8988T (cell line): ENCODE data around the gene EPB41L1.

Experiments used
- DNase-seq: peaks from one replicate; pipeline ENCODE4 v3.0.0; 2011

Gene EPB41L1

DNA sequence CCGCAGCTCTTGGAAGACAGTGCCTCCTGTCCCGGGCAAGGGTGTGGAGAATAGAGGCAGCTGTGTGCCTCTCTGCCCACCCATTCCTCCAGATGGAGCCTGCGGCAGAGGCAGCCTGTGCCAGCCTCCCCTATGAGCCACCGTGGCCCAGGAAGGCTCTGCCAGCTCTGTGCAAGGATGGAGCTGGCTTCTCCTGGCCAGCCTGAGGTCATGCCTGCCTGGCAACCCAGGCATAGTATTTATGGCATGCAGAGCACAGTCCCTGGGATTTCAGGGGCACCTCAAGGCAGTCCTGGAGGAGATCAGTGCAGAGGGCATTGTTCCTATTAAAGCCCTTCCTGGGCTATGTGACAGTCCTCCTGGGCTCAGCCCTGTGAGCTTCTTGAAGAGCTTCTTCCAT lies 1.5 kb downstream of the EPB41L1 start:
- DNase-seq, result no peak

DNA sequence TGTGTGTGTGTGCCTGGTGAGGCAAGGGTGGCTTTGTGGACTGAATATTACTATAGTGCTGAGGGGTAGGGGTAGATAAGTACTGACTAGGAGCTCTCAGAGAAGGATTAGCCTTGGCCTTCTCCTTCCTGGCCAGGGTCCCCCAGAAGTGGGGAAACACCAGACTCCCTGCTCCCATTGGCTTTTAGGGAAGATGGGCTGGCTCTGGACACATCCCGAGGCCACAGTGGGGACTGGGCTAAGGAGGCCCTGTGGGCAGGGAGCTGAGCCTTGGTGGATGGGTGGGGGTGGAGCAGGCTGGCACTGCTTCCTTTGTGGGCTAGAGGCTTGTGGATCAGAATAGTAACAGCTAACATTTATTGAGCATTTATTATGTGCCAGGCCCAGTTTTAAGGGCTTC lies 3.1 kb downstream of the EPB41L1 start:
- DNase-seq, result no peak

DNA sequence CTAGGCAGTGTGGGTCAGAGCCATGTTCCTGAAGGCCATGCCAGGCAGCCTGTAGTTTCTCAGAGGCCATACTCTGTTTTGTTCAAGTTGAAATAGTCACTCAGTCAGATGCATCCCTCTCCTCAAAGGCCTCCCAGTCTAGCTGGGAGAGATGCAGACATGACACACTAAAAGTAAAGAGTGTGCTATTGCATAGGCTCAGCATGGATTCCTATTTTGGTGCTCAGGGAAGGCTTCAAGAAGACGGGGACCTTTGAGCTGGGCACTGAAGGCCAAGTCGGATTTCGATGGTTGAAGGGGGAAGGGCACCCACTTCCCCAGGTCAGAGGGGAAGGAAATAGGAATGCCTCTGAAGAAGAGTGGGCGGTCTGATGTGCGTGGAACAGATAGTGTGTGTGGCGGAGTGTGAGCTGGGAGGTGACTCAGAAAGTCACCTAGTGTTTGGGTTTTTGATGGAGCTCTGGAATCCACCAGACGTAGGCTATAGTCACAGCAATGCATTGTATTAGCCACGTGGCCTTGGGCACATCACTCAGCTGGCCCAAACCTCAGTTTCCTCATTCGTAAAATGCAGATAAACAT lies 3.7 kb downstream of the EPB41L1 start:
- no peak for DNase-seq

DNA sequence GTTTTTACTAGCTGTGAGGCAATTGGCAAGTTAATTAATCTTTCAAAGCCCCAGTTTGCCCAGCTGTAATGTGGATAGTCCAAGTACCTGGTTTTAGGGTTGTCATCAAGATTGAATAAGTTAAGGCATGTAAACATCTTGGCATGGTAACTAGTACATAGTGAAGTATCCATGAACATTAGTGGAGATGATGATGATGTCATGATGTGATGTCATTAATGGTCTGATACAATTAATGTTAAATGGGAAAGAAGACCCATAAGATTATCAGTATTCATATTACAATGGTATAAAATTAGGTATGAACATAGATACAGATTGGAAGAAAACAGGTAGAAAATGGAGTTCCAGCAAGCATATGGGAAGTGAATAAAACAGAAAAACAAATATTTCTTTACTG lies 5.3 kb downstream of the EPB41L1 start:
- no peak for DNase-seq

DNA sequence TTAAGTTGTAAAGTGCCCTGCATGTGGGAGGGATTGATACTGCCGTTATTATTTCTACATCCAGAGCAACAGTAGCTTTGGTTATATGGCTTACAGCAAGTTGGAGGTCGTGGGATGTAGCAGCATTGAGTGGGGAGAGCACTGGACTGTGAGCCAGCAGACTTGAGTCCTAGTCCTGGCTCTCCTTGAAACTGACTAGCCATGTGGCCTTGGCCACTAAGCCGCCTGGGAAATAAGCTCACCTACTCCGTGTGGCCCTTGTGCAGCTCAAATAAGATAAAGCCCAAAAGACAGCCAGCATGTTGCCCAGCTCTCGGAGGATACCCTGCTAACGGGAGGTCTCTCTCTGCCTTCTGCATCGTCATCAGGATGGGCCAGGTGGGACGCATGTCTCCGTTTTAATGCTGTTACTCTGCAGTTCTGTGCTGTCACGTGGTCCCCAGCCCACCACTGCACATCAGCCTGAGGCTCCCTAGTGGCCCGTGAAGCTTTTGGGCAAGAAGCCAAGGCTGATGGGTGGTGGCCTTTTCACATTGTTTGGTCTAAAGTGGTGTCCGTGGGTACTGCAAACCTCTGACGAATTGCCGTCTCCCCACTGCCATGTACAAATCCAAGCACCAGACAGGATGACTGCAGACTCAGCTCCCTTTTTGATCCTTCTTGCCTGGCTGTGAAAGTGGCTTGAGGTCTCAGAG lies 7.9 kb downstream of the EPB41L1 start:
- no peak for DNase-seq

DNA sequence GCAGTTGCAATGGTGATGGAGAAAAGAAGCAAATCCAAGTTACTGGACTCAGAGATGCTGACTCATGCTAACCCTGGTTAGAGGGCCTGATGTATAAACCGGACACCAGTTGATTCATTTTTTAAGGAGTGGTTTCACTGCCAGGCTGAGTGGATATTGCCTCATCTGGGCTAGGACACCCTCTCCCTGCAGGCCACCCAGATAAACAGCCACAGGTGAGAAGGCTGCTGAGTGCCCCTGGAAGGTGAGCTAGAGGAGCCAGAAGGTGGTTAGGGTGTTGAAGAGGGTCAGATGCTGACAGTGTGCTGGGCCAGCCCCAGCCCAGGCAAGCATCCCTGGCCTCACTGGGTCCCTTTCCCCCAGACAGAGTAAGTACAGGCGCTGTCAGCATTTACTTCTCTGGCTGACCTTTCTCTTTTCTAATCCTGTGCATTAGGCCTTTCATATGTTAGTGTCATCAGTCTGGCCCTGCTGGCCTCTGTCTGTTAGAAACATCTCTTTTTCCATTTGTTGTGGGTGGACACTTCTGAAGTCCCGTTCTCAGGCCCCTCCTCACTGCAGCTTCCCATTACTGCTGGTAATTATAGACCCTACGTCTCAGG lies 13.5 kb downstream of the EPB41L1 start:
- DNase-seq, result no peak

DNA sequence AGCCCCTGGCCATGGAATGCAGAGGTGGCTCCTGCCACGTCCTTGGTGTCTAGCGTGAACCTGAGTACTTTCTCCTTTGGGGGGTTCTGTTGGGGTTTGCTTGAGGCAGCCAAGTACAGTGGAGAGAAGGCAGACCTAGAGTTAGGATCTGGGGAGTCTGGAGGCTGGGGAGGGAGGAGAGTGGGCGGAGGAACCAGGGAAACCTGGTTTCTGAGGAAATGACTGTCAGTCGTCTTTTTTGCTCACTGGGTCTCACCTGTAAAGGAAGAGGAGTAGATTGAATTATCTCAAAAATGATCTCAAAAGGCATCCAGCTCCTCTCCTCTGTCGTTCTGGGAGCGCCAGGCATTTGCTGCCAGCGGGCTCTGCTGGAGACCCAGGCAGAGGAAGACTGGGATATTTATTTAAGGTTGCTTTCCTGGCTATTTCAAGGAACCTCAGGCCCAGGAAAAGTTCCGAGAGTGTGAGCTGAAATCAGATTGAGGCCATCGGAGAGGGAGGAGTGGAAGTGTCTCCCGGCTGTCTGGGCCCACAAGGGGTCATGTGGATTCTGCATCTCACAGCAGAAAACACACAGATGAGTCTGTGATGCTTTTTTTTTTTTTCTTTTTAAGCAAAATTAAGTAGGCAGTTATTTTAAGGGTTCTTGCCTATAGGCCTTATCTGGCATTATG lies 16.1 kb downstream of the EPB41L1 start:
- no peak for DNase-seq

DNA sequence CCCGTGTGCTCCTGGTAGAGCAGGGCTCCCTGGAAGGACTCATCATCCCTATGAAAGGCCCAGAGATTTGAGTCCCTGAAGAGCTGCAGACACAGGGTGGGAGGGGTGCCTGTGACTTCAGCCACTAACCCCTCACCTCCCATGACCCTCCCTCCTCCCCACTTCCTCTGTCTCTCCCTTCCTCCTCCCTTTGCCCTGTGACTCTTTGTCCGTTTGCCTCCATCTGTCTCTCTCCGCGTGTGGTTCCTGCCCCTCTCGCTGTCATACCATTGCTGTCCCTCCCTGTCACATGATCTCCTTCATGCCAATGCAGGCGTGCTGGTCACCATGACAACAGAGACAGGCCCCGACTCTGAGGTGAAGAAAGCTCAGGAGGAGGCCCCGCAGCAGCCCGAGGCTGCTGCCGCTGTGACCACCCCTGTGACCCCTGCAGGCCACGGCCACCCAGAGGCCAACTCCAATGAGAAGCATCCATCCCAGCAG lies 19.0 kb downstream of the EPB41L1 start:
- DNase-seq, result no peak

DNA sequence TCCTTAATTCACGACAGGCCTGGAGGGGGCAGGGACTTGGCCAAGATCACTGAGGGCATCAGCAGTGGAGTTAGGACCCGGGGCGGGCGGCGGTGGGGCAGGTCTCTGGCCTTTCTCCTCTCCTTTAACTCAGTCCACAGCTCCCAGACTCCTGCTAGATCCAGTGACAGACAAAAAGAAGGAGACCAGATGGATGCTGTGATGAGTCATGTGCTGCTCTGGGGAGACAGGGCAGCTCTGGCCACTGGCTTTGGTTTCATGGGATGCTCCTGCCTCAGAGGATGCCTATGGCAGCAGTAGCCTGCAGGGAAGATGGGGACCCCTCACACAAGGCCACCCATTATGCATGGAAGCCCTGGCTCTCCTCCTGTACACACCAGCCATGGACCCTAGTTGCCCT lies 20.5 kb downstream of the EPB41L1 start:
- no peak for DNase-seq

DNA sequence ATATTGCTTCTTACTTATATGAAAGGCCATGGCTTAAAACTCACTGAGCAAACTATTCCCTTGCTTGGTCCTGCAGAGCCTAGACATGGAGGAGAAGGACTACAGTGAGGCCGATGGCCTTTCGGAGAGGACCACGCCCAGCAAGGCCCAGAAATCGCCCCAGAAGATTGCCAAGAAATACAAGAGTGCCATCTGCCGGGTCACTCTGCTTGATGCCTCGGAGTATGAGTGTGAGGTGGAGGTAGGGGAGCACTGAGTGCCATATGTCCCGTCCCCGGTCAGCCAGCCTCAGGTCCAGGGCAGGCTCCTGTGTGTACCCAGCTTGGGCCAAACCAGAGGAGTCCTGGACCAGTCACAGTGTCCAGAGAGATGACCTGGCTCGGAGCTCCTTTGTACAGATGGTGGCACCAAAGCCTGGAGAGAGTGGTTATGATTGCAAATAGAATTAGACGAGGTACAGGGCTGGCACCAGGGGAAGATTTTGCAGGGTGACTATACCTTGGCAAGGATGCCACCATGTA lies 21.0 kb downstream of the EPB41L1 start:
- DNase-seq, result no peak

DNA sequence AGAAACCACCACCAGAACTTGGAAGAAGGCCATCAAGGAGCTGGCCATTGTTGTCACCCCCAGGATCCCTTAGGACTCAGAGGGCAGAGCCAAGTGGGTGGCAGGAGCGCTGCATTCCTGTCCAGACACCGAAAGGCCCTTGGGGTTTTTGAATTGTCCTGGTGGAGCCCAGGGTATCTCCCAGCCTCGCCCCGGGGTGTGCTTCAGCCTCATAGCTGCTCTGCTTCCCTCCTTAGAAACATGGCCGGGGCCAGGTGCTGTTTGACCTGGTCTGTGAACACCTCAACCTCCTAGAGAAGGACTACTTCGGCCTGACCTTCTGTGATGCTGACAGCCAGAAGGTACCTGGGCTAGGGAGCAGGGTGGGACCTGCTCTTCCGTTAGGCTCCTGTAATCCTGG lies 23.2 kb downstream of the EPB41L1 start:
- no peak for DNase-seq

DNA sequence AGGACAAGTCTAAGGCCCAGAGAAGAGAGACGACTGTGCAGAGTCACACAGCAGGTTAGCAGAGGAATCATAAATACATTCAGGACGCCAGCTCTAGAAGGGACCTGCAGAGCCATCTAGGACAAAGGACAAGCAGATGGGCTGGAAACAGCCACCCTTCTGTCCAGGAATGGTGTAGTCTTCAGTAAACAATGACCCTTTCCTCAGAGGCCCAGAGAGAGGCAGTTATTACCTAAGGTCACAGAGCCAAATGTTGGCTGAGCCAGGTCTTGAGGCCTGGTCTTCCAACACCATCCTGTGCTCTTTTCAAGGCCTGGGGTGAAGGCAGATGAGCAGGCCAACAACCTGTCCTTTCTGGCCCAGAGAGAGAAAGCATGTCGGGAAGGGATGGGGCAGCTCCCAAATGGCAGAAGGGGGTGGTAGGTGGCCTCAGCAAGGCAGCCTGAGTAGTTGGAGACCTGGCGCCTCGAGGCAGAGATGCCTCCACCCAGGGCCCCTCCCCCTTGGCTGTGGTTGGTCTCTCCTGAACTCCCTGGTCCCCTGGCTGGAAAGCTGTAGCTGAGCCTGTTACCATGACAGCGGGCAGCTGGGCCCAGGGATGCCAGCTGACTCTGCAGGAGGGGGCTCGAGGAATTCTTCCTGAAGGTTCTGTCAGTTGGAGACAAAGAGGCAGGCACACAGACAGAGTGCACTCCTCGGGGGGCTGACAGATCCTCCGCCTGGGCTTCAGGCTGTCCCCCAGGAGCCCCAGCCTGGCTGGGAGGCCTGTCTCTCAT lies 24.8 kb downstream of the EPB41L1 start:
- no peak for DNase-seq

DNA sequence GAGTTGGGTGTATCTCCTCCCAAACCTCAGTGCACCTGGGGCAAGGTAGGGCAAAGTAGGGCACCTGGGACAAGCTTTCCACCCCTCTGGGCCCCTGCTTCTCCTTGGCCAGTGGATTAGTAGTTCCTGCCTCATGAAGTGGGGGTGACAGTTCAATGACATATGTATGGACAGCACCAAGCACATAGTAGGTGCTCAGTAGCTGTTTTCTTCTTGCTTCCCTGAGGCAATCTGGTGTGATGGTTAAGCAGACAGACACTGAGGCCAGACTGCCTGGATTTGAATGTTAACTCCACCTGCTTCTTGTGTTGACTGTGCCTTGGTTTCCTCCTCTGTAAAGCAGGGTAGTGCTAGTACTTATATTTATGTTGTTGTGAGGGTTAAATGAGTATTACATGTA lies 25.8 kb downstream of the EPB41L1 start:
- DNase-seq, result no peak

DNA sequence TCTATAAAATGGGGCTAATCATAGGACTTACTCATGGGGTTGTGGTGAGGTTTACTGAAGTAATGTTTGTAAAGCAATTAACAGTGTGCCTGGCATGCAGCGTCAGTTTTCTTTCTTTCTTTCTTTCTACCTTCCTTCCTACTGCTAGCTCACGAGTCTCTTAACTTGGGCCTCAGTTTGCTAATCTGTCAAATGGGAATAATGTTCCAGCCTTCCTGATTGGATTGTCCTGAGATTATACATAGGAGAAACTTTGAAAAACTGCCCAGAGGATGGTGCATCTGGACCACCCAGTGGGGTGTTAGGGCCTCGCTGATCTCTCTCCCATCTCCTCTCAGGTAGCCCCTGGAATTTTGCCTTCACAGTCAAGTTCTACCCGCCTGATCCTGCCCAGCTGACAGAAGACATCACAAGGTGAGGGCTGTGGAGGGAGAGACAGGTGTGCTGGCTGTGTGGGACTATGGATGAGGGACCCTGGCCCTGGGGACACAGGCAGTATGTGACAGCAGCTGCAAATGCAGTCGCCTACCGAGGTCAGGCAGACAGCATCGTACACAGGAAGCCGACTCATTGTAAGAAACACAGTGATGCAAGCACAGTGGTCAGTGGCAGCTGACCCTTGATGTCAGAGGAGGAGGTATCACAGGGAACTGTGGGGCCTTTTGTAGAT lies 27.5 kb downstream of the EPB41L1 start:
- no peak for DNase-seq

DNA sequence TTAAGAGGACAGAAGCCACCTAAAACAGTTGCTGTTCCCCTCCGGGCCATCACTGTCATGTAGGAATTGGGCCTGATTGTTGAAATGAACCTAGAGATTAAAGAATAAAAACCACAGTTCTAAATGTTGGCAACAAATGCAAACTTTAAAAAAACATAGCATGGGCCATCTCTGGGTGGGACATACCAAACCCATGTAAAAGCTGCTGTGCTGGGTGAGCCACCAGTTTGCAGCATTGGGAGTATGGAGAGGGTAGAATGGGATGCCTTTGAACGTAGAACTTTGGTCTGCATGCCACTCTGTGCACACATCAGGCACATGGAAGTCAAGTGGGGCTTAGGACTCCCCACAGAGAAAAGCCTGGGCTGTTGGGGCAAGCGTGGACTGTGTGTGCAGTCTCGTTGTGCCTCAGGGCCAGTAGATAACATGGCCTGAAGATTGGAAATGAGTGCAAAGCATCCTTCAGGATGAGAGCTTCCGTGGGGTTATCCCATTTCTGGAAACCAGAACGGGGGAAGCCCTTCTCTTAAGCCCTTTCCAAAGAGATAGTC lies 28.1 kb downstream of the EPB41L1 start:
- DNase-seq, result no peak

DNA sequence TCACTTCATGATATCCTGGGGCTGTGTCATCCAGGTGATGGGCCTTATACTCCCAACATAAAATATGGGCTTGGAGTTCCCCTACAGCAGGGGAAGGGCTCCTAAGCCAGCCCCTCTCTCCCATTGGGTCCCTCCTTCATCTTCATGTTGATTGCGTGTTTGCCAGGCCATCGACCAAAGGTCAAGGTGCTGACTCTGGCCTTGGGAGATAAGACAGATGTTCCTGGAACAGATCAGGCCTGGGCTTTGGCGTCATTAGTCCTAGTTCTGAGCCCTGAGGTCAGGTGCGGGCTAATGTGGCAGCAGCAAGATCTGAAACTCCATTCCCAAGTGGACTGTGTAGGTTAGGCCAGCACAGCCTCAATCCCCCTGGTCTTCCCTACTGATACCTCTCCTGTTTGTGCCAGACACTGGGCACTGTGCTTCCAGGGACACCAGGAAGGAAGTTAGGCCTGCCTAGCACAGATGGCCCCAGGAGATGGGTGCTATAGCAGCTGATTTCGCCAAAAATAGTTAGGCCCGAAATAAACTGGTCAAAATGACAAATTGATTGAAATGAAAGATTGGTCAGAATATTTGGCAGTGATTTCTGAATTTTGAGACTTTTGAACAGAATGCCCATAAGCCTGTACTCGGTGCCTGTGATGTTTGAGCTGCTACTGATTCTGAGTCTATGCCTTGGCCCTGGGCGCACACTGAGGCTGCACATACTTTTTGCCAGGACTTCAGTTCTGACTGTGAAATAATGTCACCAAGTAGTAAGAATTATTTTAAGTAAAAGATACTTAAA lies 28.8 kb downstream of the EPB41L1 start:
- no peak for DNase-seq

DNA sequence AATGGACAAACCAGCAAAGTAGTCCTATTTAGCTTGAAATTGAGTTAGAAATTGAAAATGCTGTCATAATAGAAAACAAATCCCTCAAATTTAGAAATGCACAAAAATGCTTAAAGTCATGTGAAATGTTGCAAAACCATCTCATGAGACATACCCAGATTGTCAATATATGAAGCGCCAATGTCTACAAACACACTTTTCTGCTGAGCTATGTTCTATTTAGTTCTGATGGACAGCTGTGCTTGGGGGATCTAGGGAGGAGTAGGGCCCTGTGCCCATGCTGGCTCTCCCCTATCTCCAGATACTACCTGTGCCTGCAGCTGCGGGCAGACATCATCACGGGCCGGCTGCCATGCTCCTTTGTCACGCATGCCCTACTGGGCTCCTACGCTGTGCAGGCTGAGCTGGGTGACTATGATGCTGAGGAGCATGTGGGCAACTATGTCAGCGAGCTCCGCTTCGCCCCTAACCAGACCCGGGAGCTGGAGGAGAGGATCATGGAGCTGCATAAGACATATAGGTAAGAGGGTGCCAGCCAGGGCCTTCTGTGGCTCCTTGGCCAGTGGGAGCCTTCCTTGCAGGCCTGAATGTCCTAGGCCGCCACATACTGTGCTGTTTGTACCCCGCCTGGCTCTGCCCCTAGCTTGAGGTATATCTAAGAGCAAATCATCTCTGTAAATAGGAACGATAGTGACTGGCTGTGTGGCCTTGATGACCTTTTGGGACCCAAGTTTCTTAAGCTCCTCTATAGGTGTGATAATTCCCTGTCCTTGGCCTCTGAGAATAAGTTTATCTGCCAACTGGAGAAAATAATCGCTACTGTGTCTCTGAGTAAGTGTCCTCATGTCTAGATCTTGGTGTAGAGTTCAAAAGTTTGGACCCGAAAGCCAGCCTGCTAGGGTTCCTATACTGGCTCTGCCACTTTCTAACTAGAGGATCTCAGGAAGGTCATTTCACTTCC lies 30.6 kb downstream of the EPB41L1 start:
- no peak for DNase-seq

DNA sequence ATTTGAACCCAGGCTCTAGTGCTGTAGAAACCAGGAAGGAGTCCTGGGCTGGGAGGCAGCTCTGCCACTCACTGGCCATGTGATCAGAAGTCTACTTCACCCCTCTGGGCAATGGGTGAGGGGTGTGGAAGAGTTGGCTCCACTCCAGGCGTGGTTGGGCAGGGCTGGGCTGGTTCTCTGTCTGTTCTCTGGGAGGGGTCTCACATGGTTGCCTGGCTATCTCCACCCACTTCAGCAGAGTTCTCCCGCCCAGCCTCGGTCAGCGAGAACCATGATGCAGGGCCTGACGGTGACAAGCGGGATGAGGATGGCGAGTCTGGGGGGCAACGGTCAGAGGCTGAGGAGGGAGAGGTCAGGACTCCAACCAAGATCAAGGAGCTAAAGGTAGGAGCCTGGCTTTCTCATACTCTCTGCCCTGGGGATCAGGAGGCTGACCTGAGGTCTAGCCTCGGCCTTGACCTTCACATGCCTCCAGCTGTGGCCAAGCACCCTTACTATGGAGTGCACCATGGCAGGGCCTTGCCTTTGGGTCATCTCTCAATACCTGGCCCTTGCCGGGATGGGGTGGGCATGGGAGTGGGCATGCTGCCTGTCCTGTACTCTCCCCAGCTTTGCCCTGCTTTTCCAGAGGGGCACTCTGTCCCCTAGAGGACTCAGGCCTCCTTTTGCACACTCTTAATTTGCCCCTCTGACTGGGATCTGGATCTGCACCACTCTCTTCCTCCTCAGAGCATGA lies 39.6 kb downstream of the EPB41L1 start:
- DNase-seq, result no peak

DNA sequence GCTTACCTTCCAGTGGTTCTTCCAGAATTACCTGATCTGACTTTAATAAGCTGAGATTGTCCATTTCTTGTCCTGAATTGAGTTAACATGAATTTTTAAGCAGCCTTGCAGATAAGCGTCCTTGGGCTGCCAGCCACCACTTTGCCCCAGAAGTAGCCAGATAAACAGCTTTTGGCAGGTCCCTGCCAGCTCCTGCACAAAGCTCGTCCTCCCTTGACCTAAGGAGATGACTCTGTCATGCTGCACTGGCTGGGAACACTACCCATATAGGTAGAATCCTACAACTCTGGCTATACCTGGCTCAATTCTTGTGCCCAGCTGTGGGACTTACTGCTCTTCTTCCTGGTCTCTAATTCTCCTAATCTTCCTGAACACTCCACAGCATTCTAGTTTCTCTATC lies 42.1 kb downstream of the EPB41L1 start:
- DNase-seq, result no peak
